ENCODE results near the gene OAS2. TPM values are rescaled to one million over a fixed set of nuclear protein-coding genes. Genes with fewer than 3 reads are reported as not detected.

The OAS2 gene, protein sequence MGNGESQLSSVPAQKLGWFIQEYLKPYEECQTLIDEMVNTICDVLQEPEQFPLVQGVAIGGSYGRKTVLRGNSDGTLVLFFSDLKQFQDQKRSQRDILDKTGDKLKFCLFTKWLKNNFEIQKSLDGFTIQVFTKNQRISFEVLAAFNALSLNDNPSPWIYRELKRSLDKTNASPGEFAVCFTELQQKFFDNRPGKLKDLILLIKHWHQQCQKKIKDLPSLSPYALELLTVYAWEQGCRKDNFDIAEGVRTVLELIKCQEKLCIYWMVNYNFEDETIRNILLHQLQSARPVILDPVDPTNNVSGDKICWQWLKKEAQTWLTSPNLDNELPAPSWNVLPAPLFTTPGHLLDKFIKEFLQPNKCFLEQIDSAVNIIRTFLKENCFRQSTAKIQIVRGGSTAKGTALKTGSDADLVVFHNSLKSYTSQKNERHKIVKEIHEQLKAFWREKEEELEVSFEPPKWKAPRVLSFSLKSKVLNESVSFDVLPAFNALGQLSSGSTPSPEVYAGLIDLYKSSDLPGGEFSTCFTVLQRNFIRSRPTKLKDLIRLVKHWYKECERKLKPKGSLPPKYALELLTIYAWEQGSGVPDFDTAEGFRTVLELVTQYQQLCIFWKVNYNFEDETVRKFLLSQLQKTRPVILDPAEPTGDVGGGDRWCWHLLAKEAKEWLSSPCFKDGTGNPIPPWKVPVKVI
- total RNA-seq, result 10 to 100 TPM; 29.0 to 56.3 (median 48.2) TPM
- total RNA-seq (2013), result 94.6 TPM

DNA sequence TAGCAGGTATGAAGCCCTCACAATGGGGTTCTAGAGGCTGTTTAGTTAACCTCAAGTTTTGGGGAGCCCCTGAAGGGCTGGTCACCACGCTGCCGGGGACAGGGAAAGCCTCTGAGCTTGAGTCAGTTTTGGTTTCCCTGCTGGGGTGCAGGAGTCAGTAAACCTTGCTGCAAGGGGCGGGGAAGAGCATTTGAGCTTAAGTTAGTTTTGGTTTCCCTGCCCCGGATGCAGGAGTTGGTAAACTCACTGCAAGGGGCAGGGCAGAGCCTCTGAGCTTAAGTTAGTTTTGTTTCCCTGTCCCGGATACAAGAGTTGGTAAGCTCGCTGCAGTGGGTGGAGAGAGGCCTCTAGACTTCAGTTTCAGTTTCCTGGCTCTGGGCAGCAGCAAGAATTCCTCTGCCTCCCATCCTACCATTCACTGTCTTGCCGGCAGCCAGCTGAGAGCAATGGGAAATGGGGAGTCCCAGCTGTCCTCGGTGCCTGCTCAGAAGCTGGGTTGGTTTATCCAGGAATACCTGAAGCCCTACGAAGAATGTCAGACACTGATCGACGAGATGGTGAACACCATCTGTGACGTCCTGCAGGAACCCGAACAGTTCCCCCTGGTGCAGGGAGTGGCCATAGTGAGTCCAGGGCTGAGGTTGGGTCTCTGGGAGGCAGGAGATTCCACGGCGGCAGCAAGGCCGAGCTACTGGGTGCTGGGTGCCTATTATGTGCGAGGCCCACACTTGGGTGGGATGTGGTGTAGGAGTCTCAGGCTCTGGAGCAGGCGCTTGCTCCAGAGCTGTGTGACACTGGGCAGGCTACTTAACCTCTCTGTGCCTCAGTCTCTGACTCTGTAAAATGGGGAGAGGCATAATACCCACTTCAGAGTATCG lies at the start of gene OAS2:
Gene OAS2, plus strand, starts transcription at position 357 of the 878 bp plus-strand sequence. Its CDS starts 90 bp downstream, at position 447.
- Mint-ChIP-seq H3K27me3 (ENCODE audit: low read depth in 2 of 2) (no peaks in the 10 kb centered on the region), H3K27ac (peak within 1 kb of the TSS; percentile 97 to 98), H3K4me1 (peaks cover 52 to 57% of the 10 kb centered on the region in 2 donors), H3K36me3 (no peaks in the 10 kb centered on the region), H3K4me3 (peak within 1 kb of the TSS; percentile 82), H3K9me3 (no peaks in the 10 kb centered on the region)
- Histone ChIP-seq H3K4me3 (ENCODE audit: low read length) (peak within 1 kb of the TSS; percentile 78), H3K9me3 (ENCODE audit: control insufficient read depth, insufficient read depth, low read length) (no peaks in the 10 kb centered on the region), H3K36me3 (ENCODE audit: control insufficient read depth, insufficient read depth, low read length) (no peaks in the 10 kb centered on the region), H3K4me1 (ENCODE audit: control insufficient read depth, insufficient read depth, low read length) (peaks cover 19% of the 10 kb centered on the region), H3K27ac (ENCODE audit: low read length) (peak within 1 kb of the TSS; percentile 85), H3K27me3 (ENCODE audit: control insufficient read depth, insufficient read depth, low read length) (no peaks in the 10 kb centered on the region)
- 1% methylated on average over 19 of the region's 19 CpGs for WGBS (ENCODE audit: insufficient coverage)
- no peak for TF ChIP-seq CTCF (IDR thresholded peaks at IDR 0.05)
- intact Hi-C loops (cut with micrococcal nuclease), result no loop called here
- ATAC-seq, result peak; percentile 87 to 95 (median 93)
- peak; percentile 47 to 94 for DNase-seq

DNA sequence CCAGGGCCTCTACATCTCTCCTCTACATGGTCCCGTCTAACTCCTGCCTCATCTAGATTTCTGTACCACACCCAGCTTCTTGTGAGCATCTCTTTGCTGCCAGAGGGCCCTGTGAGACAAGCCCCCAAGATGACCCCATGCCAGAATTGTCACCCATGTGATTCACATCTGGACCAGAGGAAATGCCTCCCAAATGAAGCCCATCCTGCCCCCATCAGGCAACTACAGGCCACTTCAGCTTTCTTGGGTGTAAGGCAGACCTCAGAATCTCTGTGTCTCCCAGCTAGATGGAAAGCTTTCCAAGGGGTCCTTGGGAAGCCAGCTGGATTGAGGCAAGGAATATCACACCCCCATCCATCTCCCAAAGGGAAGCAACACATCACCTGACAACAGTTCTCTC lies 49.3 kb upstream of the OAS2 start:
- Mint-ChIP-seq H3K9me3 (peaks cover 2 to 3% of the 10 kb centered on the region in 2 donors), H3K27me3 (ENCODE audit: low read depth in 2 of 2) (no peaks in the 10 kb centered on the region), H3K4me1 (peaks cover 4 to 5% of the 10 kb centered on the region in 2 donors), H3K36me3 (no peaks in the 10 kb centered on the region), H3K4me3 (no peak overlapping the region), H3K27ac (no peak overlapping the region)
- no peak overlapping the region for H3K4me3 ChIP-seq (ENCODE audit: low read length)
- DNase-seq, result no peak
- TF ChIP-seq CTCF (IDR thresholded peaks at IDR 0.05), result no peak
- 90% methylated on average over 1 of the region's 1 CpG for WGBS (ENCODE audit: insufficient coverage)
- H3K4me1 ChIP-seq (ENCODE audit: control insufficient read depth, insufficient read depth, low read length), result no peaks in the 10 kb centered on the region
- H3K27me3 ChIP-seq (ENCODE audit: control insufficient read depth, insufficient read depth, low read length), result no peaks in the 10 kb centered on the region
- no peak for ATAC-seq
- intact Hi-C loops (cut with micrococcal nuclease), result no loop called here
- no peaks in the 10 kb centered on the region for H3K36me3 ChIP-seq (ENCODE audit: control insufficient read depth, insufficient read depth, low read length)
- H3K27ac ChIP-seq (ENCODE audit: low read length), result no peak overlapping the region
- H3K9me3 ChIP-seq (ENCODE audit: control insufficient read depth, insufficient read depth, low read length), result no peaks in the 10 kb centered on the region

GRCh38 chr12:112929715-112930114 lies 48.6 kb upstream of the OAS2 start:
- H3K4me1 ChIP-seq (ENCODE audit: control insufficient read depth, insufficient read depth, low read length), result no peaks in the 10 kb centered on the region
- H3K27ac Mint-ChIP-seq, result no peak overlapping the region
- H3K9me3 Mint-ChIP-seq, result peaks cover 2 to 3% of the 10 kb centered on the region in 2 donors
- no peaks in the 10 kb centered on the region for H3K36me3 Mint-ChIP-seq
- no peaks in the 10 kb centered on the region for H3K36me3 ChIP-seq (ENCODE audit: control insufficient read depth, insufficient read depth, low read length)
- ATAC-seq (no peak), DNase-seq (no peak)
- intact Hi-C loops (cut with micrococcal nuclease), result no loop called here
- WGBS (ENCODE audit: insufficient coverage), result 100% methylated on average over 3 of the region's 3 CpGs
- H3K27me3 Mint-ChIP-seq (ENCODE audit: low read depth in 2 of 2), result no peaks in the 10 kb centered on the region
- no peaks in the 10 kb centered on the region for H3K9me3 ChIP-seq (ENCODE audit: control insufficient read depth, insufficient read depth, low read length)
- TF ChIP-seq CTCF (IDR thresholded peaks at IDR 0.05), result no peak
- H3K4me1 Mint-ChIP-seq, result peaks cover 4 to 5% of the 10 kb centered on the region in 2 donors
- H3K27me3 ChIP-seq (ENCODE audit: control insufficient read depth, insufficient read depth, low read length), result no peaks in the 10 kb centered on the region
- H3K4me3 Mint-ChIP-seq, result no peak overlapping the region
- no peak overlapping the region for H3K27ac ChIP-seq (ENCODE audit: low read length)
- no peak overlapping the region for H3K4me3 ChIP-seq (ENCODE audit: low read length)
